Loucy (cell line): ENCODE results near the gene GAPDHS.

Experiments used
- H2AFZ ChIP-seq: fragments of 200-600 bp; sonication (generic); 2 replicates; pipeline ENCODE4 v1.6.0; 2016; ENCODE audit warnings: antibody characterized with exemption, mild to moderate bottlenecking, low read length, moderate library complexity
- H3F3A ChIP-seq: fragments of 200-600 bp; 2 replicates; pipeline ENCODE4 v1.6.0; 2016; ENCODE audit warnings: antibody characterized with exemption, low read depth, mild to moderate bottlenecking
- H3K27me3 ChIP-seq: fragments of 200-600 bp; sonication (generic); 2 replicates; pipeline ENCODE4 v1.6.1; 2014; ENCODE audit warnings: low read length, mild to moderate bottlenecking; ENCODE audit not compliant: insufficient read depth, poor library complexity, severe bottlenecking
- H3K36me3 ChIP-seq: fragments of 200-600 bp; sonication (generic); 2 replicates; pipeline ENCODE4 v1.6.1; 2016; ENCODE audit warnings: low read length; ENCODE audit not compliant: insufficient read depth
- H3K4me1 ChIP-seq: fragments of 200-600 bp; sonication (generic); 2 replicates; pipeline ENCODE4 v1.5.1; 2014; ENCODE audit warnings: low read length, mild to moderate bottlenecking; ENCODE audit not compliant: insufficient read depth, poor library complexity, severe bottlenecking
- H3K4me2 ChIP-seq: fragments of 200-600 bp; sonication (generic); 2 replicates; pipeline ENCODE4 v1.6.0; 2014; ENCODE audit warnings: antibody characterized with exemption, low read length, low read depth, mild to moderate bottlenecking; ENCODE audit not compliant: poor library complexity, severe bottlenecking
- H3K4me3 ChIP-seq: fragments of 200-600 bp; sonication (generic); 2 replicates; pipeline ENCODE4 v1.5.1; 2014; ENCODE audit warnings: low read length, mild to moderate bottlenecking, mixed read lengths; ENCODE audit not compliant: poor library complexity, severe bottlenecking
- H3K79me2 ChIP-seq: fragments of 200-600 bp; sonication (generic); 2 replicates; pipeline ENCODE4 v1.6.1; 2014; ENCODE audit warnings: low read length; ENCODE audit not compliant: insufficient read depth
- H3K9ac ChIP-seq: fragments of 200-600 bp; sonication (generic); 2 replicates; pipeline ENCODE4 v1.6.0; 2014; ENCODE audit warnings: mild to moderate bottlenecking, low read depth, low read length, moderate library complexity; ENCODE audit not compliant: poor library complexity, severe bottlenecking
- H3K9me2 ChIP-seq: fragments of 200-600 bp; sonication (generic); replicated peaks from 2 replicates; pipeline ENCODE4 v1.6.1; 2016; ENCODE audit warnings: low read depth, low read length, mixed read lengths
- H3K9me3 ChIP-seq: fragments of 200-600 bp; sonication (generic); 2 replicates; pipeline ENCODE4 v1.6.1; 2014; ENCODE audit warnings: mild to moderate bottlenecking, antibody characterized with exemption, low read length, low read depth; ENCODE audit not compliant: insufficient read depth
- H4K20me1 ChIP-seq: fragments of 200-600 bp; sonication (generic); 2 replicates; pipeline ENCODE4 v1.6.0; 2014; ENCODE audit warnings: antibody characterized with exemption, low read length, mild to moderate bottlenecking; ENCODE audit not compliant: insufficient read depth, poor library complexity, severe bottlenecking
- CTCF ChIP-seq: fragments of 200-600 bp; sonication (generic); conservative IDR thresholded peaks from 2 replicates; pipeline ENCODE4 v1.5.1; 2014; ENCODE audit warnings: mild to moderate bottlenecking, antibody characterized with exemption, low read length
- EZH2phosphoT487 ChIP-seq: fragments of 200-600 bp; IDR thresholded peaks from 2 replicates; pipeline ENCODE4 v1.6.1; 2018; ENCODE audit warnings: antibody characterized with exemption, mild to moderate bottlenecking, moderate library complexity, borderline replicate concordance

GAPDHS gene

DNA sequence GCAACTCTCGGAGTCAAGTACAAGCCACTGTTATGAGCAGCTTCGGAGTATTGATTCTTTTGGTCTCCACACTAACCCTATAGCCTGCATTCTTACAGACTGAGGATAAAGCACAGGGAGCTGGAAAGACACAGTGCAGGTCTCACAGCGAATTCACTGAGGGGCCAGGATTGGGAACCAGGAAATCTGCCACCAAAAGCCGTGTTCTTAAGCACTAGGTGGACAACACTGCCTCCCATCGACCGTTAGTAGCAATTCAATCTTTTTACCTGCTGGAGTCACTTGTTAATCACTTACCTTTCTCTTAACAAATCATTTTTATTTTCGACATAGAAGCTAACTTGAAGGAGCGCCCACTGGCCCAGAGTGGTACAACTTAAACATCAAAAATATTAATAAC is 59.0 kb downstream of the GAPDHS start:
- TF ChIP-seq EZH2phosphoT487, result no peak
- TF ChIP-seq CTCF, result peak; percentile 67
- Histone ChIP-seq H3K4me3 (no peak overlapping the region), H3K4me1 (no peaks in the 10 kb centered on the region), H3K9me3 (no peaks in the 10 kb centered on the region), H2AFZ (peak overlapping the region; percentile 68; the same call in 1 of the 2 replicates), H3K9ac (no peak overlapping the region), H3K79me2 (no peaks in the 10 kb centered on the region), H3K27me3 (no peaks in the 10 kb centered on the region), H3F3A (no peaks in the 10 kb centered on the region), H4K20me1 (no peaks in the 10 kb centered on the region), H3K9me2 (no peaks in the 10 kb centered on the region), H3K4me2 (no peak overlapping the region), H3K36me3 (no peaks in the 10 kb centered on the region)
